Measurements from ENCODE around the gene MLH1.
"Not testable (repeated sequence)": the region's sequence is repeated elsewhere in the genome, so short reads cannot be mapped to it uniquely, and the experiment has no call there.

MLH1 gene

DNA sequence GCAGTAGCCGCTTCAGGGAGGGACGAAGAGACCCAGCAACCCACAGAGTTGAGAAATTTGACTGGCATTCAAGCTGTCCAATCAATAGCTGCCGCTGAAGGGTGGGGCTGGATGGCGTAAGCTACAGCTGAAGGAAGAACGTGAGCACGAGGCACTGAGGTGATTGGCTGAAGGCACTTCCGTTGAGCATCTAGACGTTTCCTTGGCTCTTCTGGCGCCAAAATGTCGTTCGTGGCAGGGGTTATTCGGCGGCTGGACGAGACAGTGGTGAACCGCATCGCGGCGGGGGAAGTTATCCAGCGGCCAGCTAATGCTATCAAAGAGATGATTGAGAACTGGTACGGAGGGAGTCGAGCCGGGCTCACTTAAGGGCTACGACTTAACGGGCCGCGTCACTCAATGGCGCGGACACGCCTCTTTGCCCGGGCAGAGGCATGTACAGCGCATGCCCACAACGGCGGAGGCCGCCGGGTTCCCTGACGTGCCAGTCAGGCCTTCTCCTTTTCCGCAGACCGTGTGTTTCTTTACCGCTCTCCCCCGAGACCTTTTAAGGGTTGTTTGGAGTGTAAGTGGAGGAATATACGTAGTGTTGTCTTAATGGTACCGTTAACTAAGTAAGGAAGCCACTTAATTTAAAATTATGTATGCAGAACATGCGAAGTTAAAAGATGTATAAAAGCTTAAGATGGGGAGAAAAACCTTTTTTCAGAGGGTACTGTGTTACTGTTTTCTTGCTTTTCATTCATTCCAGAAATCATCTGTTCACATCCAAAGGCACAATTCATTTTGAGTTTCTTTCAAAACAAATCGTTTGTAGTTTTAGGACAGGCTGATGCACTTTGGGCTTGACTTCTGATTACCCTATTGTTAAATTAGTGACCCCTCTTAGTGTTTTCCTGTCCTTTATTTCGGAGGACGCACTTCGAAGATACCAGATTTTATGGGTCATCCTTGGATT is at the start of gene MLH1:
TSS of gene MLH1 (plus strand) at position 193 of the 958 bp plus-strand sequence. CDS start at position 223, 30 bp downstream.
- DNase-seq: peak; percentile 100

DNA sequence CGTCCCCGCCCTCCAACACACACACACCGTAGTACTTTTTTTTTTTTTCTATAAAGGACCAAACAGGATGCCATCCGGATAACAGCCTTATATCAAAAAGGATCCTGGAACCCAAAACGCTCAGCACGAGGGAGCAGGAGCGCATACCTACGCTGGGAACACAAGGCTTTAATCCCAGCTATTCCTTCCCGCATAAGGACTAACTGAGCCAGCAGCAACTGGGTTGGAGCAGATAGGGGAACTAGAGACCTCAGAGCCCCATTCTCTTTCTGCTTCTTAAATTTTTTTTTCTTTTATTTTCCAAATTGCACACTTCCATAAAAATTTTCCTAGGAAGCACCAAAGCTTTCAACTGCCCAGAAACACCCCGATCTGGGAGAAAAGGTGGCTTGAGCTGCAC is 49.7 kb upstream of the MLH1 start:
- no peak for DNase-seq

DNA sequence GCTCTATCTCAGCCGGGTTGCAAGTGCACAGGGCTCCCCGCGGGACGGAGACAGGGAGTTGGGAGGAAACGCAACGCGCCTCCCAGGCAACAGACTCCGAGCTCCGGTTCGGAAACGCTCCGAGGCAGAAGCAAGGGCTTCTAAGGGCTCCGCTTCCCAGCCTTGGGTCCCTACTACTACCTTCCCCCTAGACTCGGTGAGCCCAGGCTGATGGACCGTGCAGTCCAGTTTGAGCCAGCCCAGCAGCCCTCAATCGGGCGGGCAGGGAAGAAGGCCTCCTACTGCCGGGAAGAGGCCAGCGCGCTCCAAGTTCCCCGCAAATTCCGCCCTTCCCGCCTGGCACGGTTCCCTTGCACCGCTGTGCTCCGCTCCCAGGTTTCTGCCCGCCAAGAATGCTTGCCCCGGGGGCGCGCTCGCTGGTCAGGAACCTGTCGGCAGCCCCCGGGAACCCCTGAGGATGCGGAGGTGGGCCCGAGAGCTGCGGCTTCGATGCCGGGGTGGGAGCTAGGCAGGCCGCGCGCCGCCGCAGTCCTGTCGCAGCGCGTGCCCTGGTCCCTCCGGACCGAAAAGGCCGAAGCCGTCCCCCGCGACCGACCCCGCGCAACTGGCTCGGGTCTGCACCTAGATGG is 49.2 kb upstream of the MLH1 start:
- peak in 1 of 2 donors; percentile 22 for DNase-seq

DNA sequence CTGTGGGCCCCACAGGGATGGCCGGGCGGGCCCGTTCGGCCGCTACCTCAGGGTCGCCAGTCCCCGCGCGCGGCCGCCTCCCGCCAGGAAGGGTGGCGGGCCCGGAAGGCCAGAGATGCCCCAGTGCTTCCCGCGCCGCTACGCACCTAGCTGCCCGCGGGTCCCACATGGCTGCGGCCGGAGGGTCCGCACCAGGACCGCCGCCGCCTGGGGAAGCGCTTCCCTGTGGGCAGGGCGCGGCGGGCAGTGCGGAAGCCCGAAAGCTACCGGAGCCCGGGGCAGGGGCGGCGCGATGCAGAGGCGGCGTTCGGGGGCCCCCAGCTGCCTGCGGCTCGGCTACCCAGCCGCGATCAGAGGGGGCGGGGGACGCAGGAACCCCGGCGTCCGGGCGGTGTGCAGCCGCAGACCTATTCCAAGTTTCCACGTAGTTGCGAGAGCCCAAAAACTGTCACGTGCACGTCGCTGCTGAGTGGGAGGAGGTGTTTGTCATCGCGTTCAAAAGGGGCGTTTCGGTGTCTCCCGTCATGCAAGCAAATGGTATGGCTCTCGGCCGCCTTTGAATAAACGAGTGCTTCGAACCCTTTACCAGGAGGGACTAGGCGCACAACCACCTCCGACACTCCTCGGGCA is 48.6 kb upstream of the MLH1 start, which contains the start of gene TRANK1:
TSS of gene TRANK1 (minus strand) at position 414 of the 630 bp plus-strand sequence. CDS start at position 169, 245 bp downstream.
- DNase-seq: peak; percentile 85 to 86

DNA sequence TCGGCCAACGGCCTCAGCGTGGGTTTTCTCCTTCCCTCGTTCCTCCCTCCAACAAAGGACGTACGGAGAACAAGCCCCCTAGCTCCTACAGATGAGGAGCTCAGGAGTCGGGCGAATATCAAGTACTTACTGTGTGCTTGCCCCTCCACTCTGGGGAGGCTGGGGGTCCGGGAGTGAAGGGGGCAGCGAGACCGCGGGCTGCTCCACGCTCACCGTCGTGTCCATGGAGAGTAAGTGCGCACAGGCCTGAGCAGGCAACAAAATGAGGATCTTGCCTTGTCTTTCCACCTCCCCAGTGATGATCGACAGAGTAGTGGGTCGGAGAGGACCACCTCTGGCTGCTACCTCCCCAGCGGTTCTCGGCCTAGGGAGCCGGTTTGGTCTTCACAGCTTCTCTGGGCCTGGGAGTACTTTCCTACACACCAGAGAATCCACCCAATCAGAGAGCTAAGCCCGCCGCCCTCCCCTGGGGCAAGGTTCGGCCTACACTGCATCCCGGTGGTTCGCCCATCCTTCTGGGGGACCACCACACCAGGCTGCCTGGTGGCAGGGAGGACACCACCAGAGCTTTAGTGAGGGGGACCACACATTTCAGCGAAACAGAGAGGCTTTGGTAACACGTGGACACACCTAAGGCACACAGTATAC is 47.9 kb upstream of the MLH1 start:
- DNase-seq: no peak

DNA sequence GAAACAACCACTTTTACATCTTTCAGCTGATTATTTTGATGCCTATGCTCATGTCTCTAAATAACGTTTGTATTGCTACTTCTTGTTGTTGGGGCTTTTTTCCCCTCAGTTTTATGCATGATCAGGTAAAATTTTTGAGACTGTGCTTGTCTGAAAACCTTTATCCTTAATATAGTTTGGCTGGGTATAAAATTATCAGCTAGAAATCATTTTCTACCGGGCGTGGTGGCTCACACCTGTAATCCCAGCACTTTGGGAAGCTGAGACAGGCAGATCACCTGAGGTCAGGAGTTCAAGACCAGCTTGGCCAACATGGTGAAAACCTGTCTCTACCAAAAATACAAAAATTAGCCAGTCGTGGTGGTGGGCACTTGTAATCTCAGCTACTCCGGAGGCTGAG is 45.5 kb upstream of the MLH1 start:
- not testable (repeated sequence) for DNase-seq

DNA sequence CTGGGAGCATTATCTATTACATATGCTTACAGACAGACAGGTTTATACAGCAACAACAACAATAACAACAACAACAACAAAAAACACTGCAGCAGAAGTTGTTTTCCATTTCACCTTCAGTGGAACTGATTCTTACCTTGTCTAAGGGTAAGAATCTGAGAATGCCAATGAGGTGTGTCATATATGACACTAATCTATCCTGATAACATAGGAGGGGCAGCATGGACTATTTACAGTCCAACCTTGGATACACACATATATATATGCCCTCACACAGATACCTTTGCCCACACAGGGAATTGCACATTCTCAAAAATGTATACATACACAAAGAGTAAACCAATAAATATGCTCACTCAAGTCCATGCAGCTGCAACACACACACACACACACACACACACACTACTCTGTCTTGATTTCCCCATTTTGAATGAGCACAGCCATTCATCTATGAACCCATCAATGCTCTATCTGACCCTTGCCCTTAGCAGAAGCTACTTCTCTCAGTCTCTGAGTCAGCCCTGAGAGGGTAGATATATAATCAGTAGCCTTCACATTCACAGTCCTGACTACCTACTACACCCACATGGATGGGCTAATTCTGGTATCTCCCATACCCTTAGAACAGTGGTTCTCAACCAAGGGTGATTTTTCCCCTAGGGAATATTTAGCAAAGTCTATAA is 38.7 kb upstream of the MLH1 start:
- DNase-seq: no peak

DNA sequence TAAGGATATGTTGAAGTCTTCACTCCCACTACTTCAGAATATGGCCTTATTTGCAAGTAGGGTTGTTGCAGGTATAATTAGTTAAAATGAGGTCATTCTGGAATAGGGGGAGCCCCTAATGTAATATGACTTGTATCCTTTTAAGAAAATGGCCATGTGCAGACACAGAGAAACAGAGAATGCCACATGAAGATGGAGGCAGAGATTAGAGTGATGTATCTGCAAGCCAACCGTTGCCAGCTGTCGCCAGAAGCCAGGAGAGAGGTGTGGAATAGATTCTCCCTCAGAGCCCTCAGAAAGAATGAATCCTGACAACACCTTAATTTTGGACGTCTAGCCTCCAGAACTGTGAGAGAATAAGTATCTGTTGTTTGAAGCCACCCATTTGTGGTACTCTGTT is 37.2 kb upstream of the MLH1 start:
- DNase-seq: no peak

DNA sequence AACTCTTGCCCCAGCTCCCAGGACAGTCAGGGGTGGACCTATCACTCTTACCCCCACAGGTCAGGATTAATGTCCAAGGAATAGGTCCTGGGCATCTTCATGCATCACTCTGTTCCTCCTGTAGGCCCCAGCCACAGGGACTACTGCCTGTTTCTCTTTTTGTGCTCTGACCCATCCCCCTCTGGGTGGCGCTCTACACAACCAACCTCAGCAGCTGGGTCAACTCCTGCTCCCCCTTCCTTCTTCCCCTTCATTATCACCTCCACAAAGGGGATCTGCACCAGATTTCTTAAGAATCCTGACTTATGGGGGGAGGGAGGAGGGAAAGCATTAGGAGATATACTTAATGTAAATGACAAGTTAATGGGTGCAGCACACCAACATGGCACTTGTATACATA is 36.3 kb upstream of the MLH1 start:
- DNase-seq: no peak

DNA sequence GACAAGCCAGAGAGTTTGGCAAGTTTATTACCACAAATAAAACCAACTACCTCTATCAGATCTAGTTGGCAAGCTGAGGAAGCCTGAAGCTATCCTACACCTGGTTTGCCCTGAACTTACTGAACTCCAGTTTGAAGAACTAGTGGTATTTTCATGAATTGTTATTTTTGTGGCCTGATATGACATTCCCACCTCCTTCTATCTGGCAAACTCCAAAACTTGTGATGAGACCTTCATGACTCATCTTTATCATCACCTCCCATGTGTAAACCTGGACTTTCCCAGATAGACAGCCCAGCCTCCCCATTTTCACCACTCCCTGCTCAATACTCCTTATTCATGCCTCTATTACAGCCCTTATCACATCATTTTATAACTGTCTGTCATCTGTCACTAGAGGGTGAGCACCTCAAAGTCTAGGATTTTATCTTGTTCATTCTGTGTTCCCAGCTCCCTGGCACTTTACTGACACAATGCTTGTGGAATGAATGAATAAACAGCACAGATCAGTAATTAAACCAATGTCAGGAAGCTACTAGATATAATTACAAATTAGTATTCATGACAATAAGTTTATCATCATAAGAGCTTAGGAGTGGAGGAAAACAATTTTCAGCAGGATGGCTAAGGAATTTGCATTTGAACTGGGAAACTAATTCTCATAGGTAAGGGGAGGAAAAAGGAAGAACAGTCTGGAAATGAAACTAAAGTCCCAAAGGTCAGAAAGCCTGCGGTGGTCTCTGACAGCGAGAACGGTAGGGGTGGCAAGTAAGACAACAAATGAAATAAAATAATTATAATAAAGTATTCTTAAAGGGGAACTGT is 35.2 kb upstream of the MLH1 start:
- DNase-seq: peak in 1 of 2 donors; percentile 16

DNA sequence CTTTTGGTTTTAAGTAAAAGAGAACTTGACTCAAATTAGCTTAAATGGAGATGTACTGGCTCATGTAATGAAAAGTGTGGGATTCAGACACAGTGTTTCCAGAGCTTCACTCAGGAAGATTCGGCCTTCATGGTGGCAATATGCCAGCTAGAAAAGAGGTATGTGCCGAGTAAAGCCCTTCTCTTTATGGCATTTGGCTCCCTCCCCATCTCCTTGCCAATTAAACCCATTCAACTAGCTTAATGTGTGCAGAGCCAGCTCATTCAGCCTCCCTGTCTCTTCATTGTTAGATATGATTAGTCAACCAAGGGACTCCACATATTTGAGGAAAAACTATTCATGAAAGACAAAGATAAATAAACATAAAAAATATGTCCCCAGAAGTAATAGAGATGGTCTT is 33.5 kb upstream of the MLH1 start:
- no peak for DNase-seq

DNA sequence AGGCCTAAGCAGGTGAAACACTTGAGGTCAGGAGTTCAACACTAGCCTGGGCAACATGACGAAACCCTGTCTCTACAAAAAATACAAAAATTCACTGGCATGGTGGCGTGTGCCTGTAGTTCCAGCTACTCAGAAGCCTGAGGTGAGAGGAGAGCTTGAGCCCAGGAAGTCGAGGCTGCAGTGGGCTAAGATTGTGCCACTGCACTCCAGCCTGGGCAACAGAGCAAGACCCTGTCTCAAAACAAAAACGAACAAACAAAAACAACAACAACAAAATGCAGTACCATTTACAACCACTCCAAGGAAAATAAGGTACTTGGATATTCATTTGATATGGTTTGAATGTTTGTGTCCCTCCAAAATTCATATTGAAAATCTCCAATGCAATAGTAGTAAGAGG is 32.8 kb upstream of the MLH1 start:
- DNase-seq: no peak

DNA sequence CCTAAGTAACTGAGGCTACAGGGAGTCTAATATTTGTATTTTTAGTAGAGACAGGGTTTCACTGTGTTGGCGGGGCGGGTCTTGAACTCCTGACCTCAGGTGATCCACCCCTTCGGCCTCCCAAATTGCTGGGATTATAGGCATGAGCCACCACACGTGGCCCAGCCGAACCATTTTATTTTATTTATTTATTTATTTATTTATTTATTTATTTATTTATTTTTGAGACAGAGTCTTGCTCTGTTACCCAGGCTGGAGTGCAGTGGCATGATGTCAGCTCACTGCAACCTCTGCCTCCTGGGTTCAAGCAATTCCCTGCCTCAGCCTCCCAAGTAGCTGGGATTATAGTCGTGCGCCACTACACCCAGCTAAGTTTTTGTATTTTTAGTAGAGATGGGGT is 30.3 kb upstream of the MLH1 start:
- not testable (repeated sequence) for DNase-seq

DNA sequence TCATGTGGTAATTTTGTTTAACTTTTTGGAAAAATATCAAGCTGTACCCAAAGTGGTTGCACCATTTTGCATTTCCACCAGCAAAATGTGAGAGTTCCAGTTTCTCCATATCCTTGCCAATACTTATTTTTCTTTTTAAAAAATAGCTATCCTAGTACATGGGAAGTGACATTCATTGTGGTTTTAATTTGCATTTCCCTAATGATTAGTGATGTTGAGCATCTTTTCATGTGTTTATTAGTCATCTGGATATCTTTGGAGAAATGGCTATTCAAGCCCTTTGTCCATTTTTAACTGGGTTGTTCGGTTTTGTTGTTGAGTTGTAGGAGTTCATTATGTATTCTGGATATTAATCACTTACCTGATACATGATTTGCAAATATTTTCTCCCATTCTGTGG is 29.0 kb upstream of the MLH1 start:
- no peak for DNase-seq

DNA sequence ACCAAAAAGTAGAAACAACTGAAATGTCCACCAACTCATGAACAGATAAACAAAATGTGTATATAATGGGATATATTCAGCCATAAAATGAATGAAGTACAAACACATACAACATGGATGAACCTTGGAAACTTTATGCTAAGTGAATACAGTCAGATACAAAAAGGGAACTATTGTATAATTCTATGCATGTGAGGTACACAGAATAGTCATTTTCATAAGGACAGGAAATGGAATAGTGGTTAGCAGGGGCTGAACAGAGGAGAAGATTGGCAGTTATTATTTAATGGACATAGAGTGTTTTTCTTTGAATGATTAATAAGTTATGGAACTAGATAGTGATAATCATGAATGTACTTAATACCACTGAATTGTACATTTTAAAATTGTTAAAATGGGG is 28.5 kb upstream of the MLH1 start:
- DNase-seq: no peak

DNA sequence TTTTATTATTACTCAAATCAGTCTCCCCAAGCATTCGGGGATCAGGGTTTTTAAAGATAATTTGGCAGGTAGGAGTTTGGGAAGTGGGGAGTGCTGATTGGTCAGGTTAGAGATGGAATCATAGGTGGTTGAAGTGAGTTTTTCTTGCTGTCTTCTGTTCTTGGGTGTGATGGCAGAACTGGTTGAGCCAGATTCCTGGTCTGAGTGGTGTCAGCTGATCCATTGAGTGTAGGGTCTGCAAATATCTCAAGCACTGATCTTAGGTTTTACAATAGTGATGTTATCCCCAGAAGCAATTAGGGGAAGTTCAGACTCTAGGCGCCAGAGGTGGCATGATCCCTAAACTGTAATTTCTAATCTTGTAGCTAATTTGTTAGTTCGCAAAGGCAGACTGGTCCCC is 27.9 kb upstream of the MLH1 start:
- no peak for DNase-seq

DNA sequence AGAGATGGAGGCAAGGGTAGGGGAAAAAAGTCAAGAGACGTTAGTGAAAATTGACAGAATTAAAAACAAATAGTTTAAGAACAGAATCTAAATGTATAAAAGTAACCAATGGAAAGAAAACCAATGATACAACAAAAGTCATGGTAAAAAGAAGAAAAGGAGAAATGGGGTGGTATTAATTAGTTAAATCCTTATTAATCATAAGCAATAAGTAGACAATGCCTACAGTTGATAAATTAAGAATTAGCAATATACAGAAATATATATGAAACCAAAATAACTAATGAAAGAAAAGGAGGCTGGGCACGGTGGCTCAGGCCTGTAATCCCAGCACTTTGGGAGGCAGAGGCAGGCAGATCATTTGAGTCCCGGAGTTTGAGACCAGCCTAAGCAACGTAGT is 24.2 kb upstream of the MLH1 start:
- DNase-seq: no peak

DNA sequence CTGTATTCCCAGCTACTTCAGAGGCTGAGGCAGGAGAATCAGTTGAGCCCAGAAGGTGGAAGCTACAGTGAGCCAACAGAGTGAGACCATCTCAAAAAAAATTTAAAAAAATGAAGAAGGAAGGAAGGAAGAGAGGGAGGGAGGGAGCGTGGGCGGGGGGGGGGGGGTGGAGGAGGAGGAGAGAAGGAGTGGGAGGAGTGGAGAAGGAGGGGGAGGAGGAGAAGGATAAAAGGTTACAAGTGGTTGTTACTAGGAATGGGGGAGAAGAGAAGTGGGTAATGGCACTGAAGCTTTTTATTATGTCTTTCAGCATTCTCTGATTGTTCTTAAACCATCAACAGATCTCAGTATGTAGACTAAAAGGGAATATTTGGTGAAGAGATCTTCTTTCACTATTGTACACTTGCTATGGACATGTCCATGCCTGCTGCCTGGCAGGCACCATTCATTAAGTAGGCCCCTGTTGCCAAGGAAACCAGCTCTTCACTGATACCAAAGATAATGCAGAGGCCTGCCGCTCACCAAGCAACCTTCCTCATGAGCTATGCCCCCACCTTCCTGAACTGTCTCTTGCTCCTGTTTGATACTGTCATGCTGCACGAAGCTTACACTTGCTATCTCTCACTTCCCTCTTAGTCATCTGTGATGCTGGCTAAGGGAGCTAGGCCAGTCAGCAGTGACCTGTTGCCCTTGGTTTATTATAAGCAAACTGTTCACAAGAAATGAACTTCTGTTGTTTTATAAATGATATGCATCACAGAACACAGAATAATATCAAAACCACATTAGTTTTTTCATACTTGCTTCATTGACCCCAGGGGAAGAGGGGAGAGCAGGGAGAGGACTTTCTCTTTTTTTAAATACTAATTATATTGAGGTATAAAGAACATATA is 23.5 kb upstream of the MLH1 start:
- peak; percentile 71 to 83 for DNase-seq

DNA sequence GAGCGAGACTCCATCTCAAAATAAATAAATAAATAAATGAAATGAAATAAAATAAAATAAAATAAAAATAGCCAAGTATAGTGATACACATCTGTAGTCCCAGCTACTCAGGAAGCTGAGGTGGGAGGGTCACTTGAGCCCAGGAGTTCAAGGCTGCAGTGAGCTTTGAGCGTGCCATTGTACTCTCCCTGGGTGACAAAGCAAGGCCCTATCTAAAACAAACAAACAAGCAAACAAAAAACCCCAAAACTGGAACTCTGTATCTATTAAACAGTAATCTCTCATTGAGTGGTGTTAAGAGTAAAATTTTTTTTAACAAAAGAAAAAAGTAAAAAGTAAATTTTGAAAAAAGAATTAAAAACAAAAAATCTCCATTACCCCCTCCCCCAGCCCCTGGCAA is 21.2 kb upstream of the MLH1 start:
- DNase-seq: no peak

DNA sequence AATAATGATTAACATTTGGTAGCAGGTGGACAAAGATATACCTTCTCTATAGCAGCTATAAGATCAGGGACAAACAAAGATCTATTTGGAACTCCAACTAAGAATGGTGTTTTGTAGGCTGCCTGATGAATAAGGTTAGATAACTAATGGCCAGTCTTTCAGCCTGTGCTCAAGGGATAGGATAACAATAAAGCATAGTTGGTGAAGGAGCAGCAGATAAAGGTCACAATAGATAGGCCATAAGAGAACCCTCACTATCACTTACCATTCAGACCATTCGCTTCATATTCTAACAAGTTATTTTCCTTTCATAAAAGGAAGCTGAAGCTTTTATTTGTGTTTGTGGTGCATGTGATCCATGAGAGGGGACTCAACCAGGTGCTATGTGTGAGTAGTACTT is 20.2 kb upstream of the MLH1 start:
- DNase-seq: no peak

DNA sequence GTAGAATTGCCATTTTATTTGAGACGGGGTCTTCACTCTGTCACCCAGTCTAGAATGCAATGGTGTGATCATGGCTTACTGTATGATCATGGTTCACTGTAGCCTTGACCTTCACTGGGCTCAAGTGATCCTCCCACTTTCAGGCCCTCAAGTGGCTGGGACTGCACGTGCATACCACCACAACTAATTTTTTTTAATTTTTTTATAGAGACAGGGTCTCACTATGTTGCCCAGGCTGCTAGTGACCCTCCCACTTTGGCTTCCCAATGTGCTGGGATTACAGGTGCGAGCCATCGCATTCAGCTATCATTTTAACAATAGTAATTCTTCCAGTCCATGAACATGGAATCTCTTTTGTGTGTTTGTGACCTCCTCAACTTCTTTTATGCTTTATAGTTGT is 12.3 kb upstream of the MLH1 start:
- DNase-seq: no peak

Data from CD4-positive, alpha-beta T cell treated with Interleukin-4 for 1 hour (primary cell).